Measurements from ENCODE around the gene KCNMA1. TPM values are rescaled to one million over a fixed set of nuclear protein-coding genes. Genes with fewer than 3 reads are reported as not detected.

KCNMA1 gene
- polyA plus RNA-seq, 1 of the 3 experiments (the other 2 are of a cell fraction), result 107 TPM

- ChIA-PET CTCF (interaction anchor here (0.7 to 0.8 kb wide), 2 partner anchors 17 to 400 kb away, joined by 3 read pairs; no protein-coding TSS in a partner anchor), POLR2A (no interaction called here)
- Histone ChIP-seq H3K9ac (no peak overlapping the region), H3K9me3 (no peaks in the 10 kb centered on the region), H3K36me3 (replicated peaks in 1 of 2; ENCODE audit: control insufficient read depth in 1 of 2, insufficient read depth in 2 of 2, low read length in 1 of 2) (peaks cover 0 to 66% of the 10 kb centered on the region in 2 experiments), H3K4me2 (no peak overlapping the region), H3K27ac (ENCODE audit: low read depth in 2 of 2, low read length in 1 of 2) (no peak overlapping the region), H4K20me1 (ENCODE audit: insufficient read depth) (no peaks in the 10 kb centered on the region), H3F3A (replicated peaks; ENCODE audit: insufficient read depth) (no peaks in the 10 kb centered on the region), H3K4me3 (ENCODE audit: low read depth in 2 of 2, low read length in 1 of 2) (no peak overlapping the region), H2AFZ (ENCODE audit: low read depth) (no peak overlapping the region), H3K4me1 (ENCODE audit: control insufficient read depth in 1 of 2, insufficient read depth in 2 of 2, low read depth in 1 of 2, low read length in 1 of 2) (peaks cover 0 to 22% of the 10 kb centered on the region in 2 experiments; a peak in 1 of 4 replicates), H3K79me2 (ENCODE audit: insufficient read depth) (no peaks in the 10 kb centered on the region), H3K27me3 (ENCODE audit: insufficient read depth) (no peaks in the 10 kb centered on the region), H3K9me2 (no peaks in the 10 kb centered on the region)
- TF ChIP-seq EP300 (IDR thresholded peaks at IDR 0.05; ENCODE audit: borderline replicate concordance in 1 of 2, low read depth in 1 of 2, low read length in 1 of 2) (no peak), NRF1 (IDR thresholded peaks at IDR 0.05; ENCODE audit: low read depth, low read length) (no peak)
- WGBS (ENCODE audit: low lambda C conversion rate), result 100% methylated on average over 1 of the region's 1 CpG
- DNase-seq, result no peak
Measured at GRCh38 chr10:76946270-76946669, 691.3 kb downstream of the KCNMA1 start.

GRCh38 chr10:76945166-76945565 lies 692.4 kb downstream of the KCNMA1 start:
- Histone ChIP-seq H4K20me1 (ENCODE audit: insufficient read depth) (no peaks in the 10 kb centered on the region), H3K4me2 (no peak overlapping the region), H3K4me3 (ENCODE audit: low read depth in 2 of 2, low read length in 1 of 2) (no peak overlapping the region), H3K4me1 (ENCODE audit: control insufficient read depth in 1 of 2, insufficient read depth in 2 of 2, low read depth in 1 of 2, low read length in 1 of 2) (peaks cover 0 to 26% of the 10 kb centered on the region in 2 experiments; a peak in 1 of 4 replicates), H3K9me2 (no peaks in the 10 kb centered on the region), H3K9me3 (no peaks in the 10 kb centered on the region), H3K27me3 (ENCODE audit: insufficient read depth) (no peaks in the 10 kb centered on the region), H3K79me2 (ENCODE audit: insufficient read depth) (no peaks in the 10 kb centered on the region), H3K36me3 (replicated peaks in 1 of 2; ENCODE audit: control insufficient read depth in 1 of 2, insufficient read depth in 2 of 2, low read length in 1 of 2) (peaks cover 0 to 67% of the 10 kb centered on the region in 2 experiments), H3K9ac (no peak overlapping the region), H2AFZ (ENCODE audit: low read depth) (no peak overlapping the region), H3K27ac (ENCODE audit: low read depth in 2 of 2, low read length in 1 of 2) (no peak overlapping the region), H3F3A (replicated peaks; ENCODE audit: insufficient read depth) (no peaks in the 10 kb centered on the region)
- TF ChIP-seq JUND (IDR thresholded peaks at IDR 0.05), result no peak
- TF ChIP-seq, protein P1, sequence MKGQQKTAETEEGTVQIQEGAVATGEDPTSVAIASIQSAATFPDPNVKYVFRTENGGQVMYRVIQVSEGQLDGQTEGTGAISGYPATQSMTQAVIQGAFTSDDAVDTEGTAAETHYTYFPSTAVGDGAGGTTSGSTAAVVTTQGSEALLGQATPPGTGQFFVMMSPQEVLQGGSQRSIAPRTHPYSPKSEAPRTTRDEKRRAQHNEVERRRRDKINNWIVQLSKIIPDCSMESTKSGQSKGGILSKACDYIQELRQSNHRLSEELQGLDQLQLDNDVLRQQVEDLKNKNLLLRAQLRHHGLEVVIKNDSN (IDR thresholded peaks at IDR 0.05; ENCODE audit: borderline replicate concordance, low read depth), result no peak
- ChIA-PET CTCF (interaction anchor here (0.7 to 1.8 kb wide), 3 partner anchors 26 to 1160 kb away, joined by 3 to 7 read pairs (median 4); no protein-coding TSS in a partner anchor), POLR2A (interaction anchor here (0.6 kb wide), 1 partner anchor 767 kb away, joined by 3 read pairs; no protein-coding TSS in a partner anchor)
- 90% methylated on average over 5 of the region's 5 CpGs for WGBS (ENCODE audit: low lambda C conversion rate)
- DNase-seq, result no peak

GRCh38 chr10:76944640-76945039 lies 693.0 kb downstream of the KCNMA1 start:
- DNase-seq, result no peak
- H3K9me3 ChIP-seq, result no peaks in the 10 kb centered on the region
- H3K27ac ChIP-seq (ENCODE audit: low read depth in 2 of 2, low read length in 1 of 2), result peak overlapping the region in 1 of 2 experiments; percentile 31; a peak in 1 of 4 replicates
- no peaks in the 10 kb centered on the region for H3F3A ChIP-seq (replicated peaks; ENCODE audit: insufficient read depth)
- H3K4me1 ChIP-seq (ENCODE audit: control insufficient read depth in 1 of 2, insufficient read depth in 2 of 2, low read depth in 1 of 2, low read length in 1 of 2), result peaks cover 0 to 29% of the 10 kb centered on the region in 2 experiments; a peak in 1 of 4 replicates
- H3K36me3 ChIP-seq (replicated peaks in 1 of 2; ENCODE audit: control insufficient read depth in 1 of 2, insufficient read depth in 2 of 2, low read length in 1 of 2), result peaks cover 0 to 64% of the 10 kb centered on the region in 2 experiments
- ChIA-PET CTCF (interaction anchor here (0.7 to 1.8 kb wide), 2 partner anchors 26 to 1160 kb away, joined by 4 to 7 read pairs; no protein-coding TSS in a partner anchor), POLR2A (interaction anchor here (0.6 kb wide), 1 partner anchor 766 kb away, joined by 3 read pairs; no protein-coding TSS in a partner anchor)
- H2AFZ ChIP-seq (ENCODE audit: low read depth), result no peak overlapping the region
- H3K9ac ChIP-seq, result no peak overlapping the region
- H3K4me3 ChIP-seq (ENCODE audit: low read depth in 2 of 2, low read length in 1 of 2), result no peak overlapping the region
- no peaks in the 10 kb centered on the region for H3K9me2 ChIP-seq
- no peaks in the 10 kb centered on the region for H4K20me1 ChIP-seq (ENCODE audit: insufficient read depth)
- H3K27me3 ChIP-seq (ENCODE audit: insufficient read depth), result no peaks in the 10 kb centered on the region
- 93% methylated on average over 7 of the region's 7 CpGs for WGBS (ENCODE audit: low lambda C conversion rate)
- H3K79me2 ChIP-seq (ENCODE audit: insufficient read depth), result no peaks in the 10 kb centered on the region
- H3K4me2 ChIP-seq, result no peak overlapping the region
- TF ChIP-seq, protein P1 (IDR thresholded peaks at IDR 0.05; ENCODE audit: borderline replicate concordance, low read depth), result no peak
- no peak for TF ChIP-seq JUND (IDR thresholded peaks at IDR 0.05)

Data from SK-N-SH (cell line).